ENCODE results near the gene MDC1. TPM values are rescaled to one million over a fixed set of nuclear protein-coding genes. Genes with fewer than 3 reads are reported as not detected.

The MDC1 gene
- polyA plus RNA-seq, 1 of the 3 experiments (the other 2 are of a cell fraction) = 10.4 TPM

DNA sequence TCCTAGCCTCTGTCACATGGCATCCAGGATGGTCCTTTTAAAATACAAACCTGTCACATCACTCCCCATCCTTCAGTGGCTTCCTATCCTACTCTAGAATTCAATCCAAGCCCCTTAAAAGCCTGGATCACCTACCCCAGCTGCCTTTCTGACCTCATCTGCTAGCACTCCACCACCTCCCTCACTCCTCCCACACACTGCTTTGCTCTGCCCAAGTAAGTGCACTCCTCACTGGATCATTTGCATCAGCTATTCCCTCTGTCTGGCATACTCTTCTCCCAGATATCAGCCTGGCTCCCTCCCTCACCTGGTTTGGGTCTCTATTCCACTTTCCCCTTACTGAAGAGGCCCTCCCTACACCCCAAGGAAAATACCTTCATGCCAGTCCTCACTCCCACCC lies 59.6 kb downstream of the MDC1 start:
- no peaks in the 10 kb centered on the region for H4K20me1 ChIP-seq (ENCODE audit: insufficient read depth)
- TF ChIP-seq RFX5 (IDR thresholded peaks at IDR 0.05; ENCODE audit: low read length) = no peak
- TF ChIP-seq TCF12 (IDR thresholded peaks at IDR 0.05) = no peak
- TF ChIP-seq, protein P1, sequence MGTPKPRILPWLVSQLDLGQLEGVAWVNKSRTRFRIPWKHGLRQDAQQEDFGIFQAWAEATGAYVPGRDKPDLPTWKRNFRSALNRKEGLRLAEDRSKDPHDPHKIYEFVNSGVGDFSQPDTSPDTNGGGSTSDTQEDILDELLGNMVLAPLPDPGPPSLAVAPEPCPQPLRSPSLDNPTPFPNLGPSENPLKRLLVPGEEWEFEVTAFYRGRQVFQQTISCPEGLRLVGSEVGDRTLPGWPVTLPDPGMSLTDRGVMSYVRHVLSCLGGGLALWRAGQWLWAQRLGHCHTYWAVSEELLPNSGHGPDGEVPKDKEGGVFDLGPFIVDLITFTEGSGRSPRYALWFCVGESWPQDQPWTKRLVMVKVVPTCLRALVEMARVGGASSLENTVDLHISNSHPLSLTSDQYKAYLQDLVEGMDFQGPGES (IDR thresholded peaks at IDR 0.05; ENCODE audit: low read depth, low read length) = no peak
- TF ChIP-seq, protein P2, sequence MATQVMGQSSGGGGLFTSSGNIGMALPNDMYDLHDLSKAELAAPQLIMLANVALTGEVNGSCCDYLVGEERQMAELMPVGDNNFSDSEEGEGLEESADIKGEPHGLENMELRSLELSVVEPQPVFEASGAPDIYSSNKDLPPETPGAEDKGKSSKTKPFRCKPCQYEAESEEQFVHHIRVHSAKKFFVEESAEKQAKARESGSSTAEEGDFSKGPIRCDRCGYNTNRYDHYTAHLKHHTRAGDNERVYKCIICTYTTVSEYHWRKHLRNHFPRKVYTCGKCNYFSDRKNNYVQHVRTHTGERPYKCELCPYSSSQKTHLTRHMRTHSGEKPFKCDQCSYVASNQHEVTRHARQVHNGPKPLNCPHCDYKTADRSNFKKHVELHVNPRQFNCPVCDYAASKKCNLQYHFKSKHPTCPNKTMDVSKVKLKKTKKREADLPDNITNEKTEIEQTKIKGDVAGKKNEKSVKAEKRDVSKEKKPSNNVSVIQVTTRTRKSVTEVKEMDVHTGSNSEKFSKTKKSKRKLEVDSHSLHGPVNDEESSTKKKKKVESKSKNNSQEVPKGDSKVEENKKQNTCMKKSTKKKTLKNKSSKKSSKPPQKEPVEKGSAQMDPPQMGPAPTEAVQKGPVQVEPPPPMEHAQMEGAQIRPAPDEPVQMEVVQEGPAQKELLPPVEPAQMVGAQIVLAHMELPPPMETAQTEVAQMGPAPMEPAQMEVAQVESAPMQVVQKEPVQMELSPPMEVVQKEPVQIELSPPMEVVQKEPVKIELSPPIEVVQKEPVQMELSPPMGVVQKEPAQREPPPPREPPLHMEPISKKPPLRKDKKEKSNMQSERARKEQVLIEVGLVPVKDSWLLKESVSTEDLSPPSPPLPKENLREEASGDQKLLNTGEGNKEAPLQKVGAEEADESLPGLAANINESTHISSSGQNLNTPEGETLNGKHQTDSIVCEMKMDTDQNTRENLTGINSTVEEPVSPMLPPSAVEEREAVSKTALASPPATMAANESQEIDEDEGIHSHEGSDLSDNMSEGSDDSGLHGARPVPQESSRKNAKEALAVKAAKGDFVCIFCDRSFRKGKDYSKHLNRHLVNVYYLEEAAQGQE (IDR thresholded peaks at IDR 0.05; ENCODE audit: low read depth, low read length) = no peak
- TF ChIP-seq RAD21 (IDR thresholded peaks at IDR 0.05; ENCODE audit: low read length) = no peak
- TF ChIP-seq, protein P3, sequence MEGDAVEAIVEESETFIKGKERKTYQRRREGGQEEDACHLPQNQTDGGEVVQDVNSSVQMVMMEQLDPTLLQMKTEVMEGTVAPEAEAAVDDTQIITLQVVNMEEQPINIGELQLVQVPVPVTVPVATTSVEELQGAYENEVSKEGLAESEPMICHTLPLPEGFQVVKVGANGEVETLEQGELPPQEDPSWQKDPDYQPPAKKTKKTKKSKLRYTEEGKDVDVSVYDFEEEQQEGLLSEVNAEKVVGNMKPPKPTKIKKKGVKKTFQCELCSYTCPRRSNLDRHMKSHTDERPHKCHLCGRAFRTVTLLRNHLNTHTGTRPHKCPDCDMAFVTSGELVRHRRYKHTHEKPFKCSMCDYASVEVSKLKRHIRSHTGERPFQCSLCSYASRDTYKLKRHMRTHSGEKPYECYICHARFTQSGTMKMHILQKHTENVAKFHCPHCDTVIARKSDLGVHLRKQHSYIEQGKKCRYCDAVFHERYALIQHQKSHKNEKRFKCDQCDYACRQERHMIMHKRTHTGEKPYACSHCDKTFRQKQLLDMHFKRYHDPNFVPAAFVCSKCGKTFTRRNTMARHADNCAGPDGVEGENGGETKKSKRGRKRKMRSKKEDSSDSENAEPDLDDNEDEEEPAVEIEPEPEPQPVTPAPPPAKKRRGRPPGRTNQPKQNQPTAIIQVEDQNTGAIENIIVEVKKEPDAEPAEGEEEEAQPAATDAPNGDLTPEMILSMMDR (IDR thresholded peaks at IDR 0.05) = no peak
- no peak for TF ChIP-seq EZH2phosphoT487 (IDR thresholded peaks at IDR 0.05; ENCODE audit: borderline replicate concordance, low read depth)
- TF ChIP-seq FOXJ3 (CRISPR knock-in tag; IDR thresholded peaks at IDR 0.05) = no peak
- TF ChIP-seq CHD2 (IDR thresholded peaks at IDR 0.05; ENCODE audit: low read length, partially characterized antibody) = no peak
- no peak for TF ChIP-seq FOXM1 (IDR thresholded peaks at IDR 0.05; ENCODE audit: low read depth)
- H3K9ac ChIP-seq = no peak overlapping the region
- H3K27ac ChIP-seq (ENCODE audit: low read depth in 2 of 2, low read length in 1 of 2) = no peak overlapping the region
- H3K27me3 ChIP-seq (ENCODE audit: insufficient read depth) = no peaks in the 10 kb centered on the region
- CTCF ChIA-PET = interaction anchor here (1.0 to 1.2 kb wide), 2 partner anchors 22 to 44 kb away, joined by 3 to 4 read pairs; no protein-coding TSS in a partner anchor
- H3K4me1 ChIP-seq (ENCODE audit: control insufficient read depth in 1 of 2, insufficient read depth in 2 of 2, low read depth in 1 of 2, low read length in 1 of 2) = no peaks in the 10 kb centered on the region
- H3K4me3 ChIP-seq (ENCODE audit: low read depth in 2 of 2, low read length in 1 of 2) = no peak overlapping the region
- H3K9me2 ChIP-seq = no peaks in the 10 kb centered on the region
- H3K9me3 ChIP-seq = no peaks in the 10 kb centered on the region
- peaks cover 4% of the 10 kb centered on the region for H3F3A ChIP-seq (replicated peaks; ENCODE audit: insufficient read depth)
- H3K36me3 ChIP-seq (replicated peaks in 1 of 2; ENCODE audit: control insufficient read depth in 1 of 2, insufficient read depth in 2 of 2, low read length in 1 of 2) = peaks cover 39 to 66% of the 10 kb centered on the region in 2 experiments
- H3K4me2 ChIP-seq = no peak overlapping the region
- POLR2A ChIA-PET = no interaction called here
- H3K79me2 ChIP-seq (ENCODE audit: insufficient read depth) = no peaks in the 10 kb centered on the region
- H2AFZ ChIP-seq (ENCODE audit: low read depth) = no peak overlapping the region
- DNase-seq = no peak

DNA sequence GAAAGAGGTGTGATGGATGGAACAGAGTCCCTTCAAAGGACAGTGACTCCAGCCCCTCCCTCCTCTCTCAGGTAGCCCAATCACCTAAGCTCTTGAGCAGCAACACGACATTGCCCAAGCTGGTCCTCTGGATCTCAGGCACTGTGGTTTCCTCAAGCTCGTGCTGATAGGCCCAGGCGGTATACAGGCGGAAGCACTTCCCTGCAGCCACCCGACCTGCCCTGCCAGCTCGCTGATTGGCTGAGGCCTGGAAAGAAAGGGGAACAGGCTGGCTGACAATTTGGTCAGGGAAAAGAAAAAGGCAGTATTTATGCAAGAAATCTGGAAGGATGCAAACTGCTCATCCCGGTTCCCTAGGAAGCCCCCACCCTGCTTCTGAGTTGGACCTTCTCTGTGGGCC lies 60.6 kb downstream of the MDC1 start:
- H3F3A ChIP-seq (replicated peaks; ENCODE audit: insufficient read depth) = peaks cover 4% of the 10 kb centered on the region
- H3K4me2 ChIP-seq = no peak overlapping the region
- ChIA-PET CTCF (interaction anchor here (1.0 to 1.2 kb wide), 2 partner anchors 22 to 43 kb away, joined by 3 to 4 read pairs; no protein-coding TSS in a partner anchor), POLR2A (interaction anchor here (1.2 kb wide), 1 partner anchor 25 kb away, joined by 3 read pairs; no protein-coding TSS in a partner anchor)
- no peak overlapping the region for H3K27ac ChIP-seq (ENCODE audit: low read depth in 2 of 2, low read length in 1 of 2)
- no peaks in the 10 kb centered on the region for H3K4me1 ChIP-seq (ENCODE audit: control insufficient read depth in 1 of 2, insufficient read depth in 2 of 2, low read depth in 1 of 2, low read length in 1 of 2)
- no peaks in the 10 kb centered on the region for H3K9me3 ChIP-seq
- no peak overlapping the region for H3K9ac ChIP-seq
- H4K20me1 ChIP-seq (ENCODE audit: insufficient read depth) = no peaks in the 10 kb centered on the region
- no peak overlapping the region for H2AFZ ChIP-seq (ENCODE audit: low read depth)
- no peaks in the 10 kb centered on the region for H3K27me3 ChIP-seq (ENCODE audit: insufficient read depth)
- no peaks in the 10 kb centered on the region for H3K79me2 ChIP-seq (ENCODE audit: insufficient read depth)
- no peak overlapping the region for H3K4me3 ChIP-seq (ENCODE audit: low read depth in 2 of 2, low read length in 1 of 2)
- no peak for DNase-seq
- H3K9me2 ChIP-seq = no peaks in the 10 kb centered on the region
- peaks cover 37 to 62% of the 10 kb centered on the region in 2 experiments for H3K36me3 ChIP-seq (replicated peaks in 1 of 2; ENCODE audit: control insufficient read depth in 1 of 2, insufficient read depth in 2 of 2, low read length in 1 of 2)
- WGBS (ENCODE audit: low lambda C conversion rate) = 78% methylated on average over 6 of the region's 7 CpGs
- TF ChIP-seq RCOR1 (IDR thresholded peaks at IDR 0.05; ENCODE audit: low read length) = no peak
- no peak for TF ChIP-seq ELF1 (IDR thresholded peaks at IDR 0.05)
- TF ChIP-seq EP300 (IDR thresholded peaks at IDR 0.05; ENCODE audit: borderline replicate concordance in 1 of 2, low read depth in 1 of 2, low read length in 1 of 2) = no peak
- TF ChIP-seq SMC3 (IDR thresholded peaks at IDR 0.05; ENCODE audit: low read depth, low read length) = no peak

Data from SK-N-SH (cell line).